HG03135 (cell line): ENCODE measurements around the gene SPRR2E.
"Not testable (repeated sequence)": the region's sequence is repeated elsewhere in the genome, so short reads cannot be mapped to it uniquely, and the experiment has no call there.

Experiments
- ATAC-seq: cut with Tn5 transposase; IDR thresholded peaks from one replicate; pipeline ENCODE4 v1.9.1; 2021; ENCODE audit warnings: mild to moderate bottlenecking, moderate library complexity; ENCODE audit not compliant: unreplicated experiment

The SPRR2E gene

DNA sequence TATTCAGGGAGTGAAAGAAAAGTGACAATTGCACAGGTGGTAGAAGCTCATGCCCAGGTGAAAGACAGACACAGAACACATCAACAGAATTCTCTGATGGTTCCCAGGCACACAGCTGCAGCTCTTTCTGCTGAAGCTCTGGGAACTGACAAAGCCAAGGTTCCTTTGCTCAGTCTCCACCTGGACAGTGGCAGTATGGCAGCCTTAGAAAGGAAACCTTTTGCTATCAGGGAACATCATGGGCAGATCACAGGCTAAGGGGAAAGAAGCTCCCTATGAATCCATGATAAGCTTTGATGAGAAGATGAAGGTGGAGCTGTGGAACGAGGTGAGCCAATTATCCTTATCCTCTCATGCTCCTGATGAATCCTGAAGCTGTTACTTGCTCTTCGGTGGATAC is 24.1 kb downstream of the SPRR2E start:
- ATAC-seq: no peak

GRCh38 chr1:153058826-153059784 is 35.2 kb downstream of the SPRR2E start:
- no peak for ATAC-seq

- no peak for ATAC-seq
These were observed 36.2 kb downstream of the SPRR2E start for GRCh38 chr1:153058154-153058553.

DNA sequence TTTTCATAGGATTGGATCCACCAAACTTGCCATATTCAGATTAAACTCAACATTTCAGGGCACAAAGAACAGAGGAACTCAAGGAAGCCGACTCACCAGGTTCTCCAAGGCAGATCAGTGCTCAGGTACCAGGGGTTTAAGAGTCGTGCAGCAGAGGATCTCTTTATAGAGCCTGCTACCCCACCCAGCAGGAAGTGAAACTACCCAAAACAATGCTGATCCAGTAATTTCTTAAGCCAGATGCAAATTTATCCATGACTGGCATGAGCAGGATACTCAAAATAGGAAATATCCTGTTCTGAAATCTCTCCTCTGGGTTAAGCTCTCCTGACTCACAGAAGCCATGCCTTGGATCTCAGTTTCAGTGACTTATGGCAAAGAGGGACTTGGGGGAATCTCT is 37.0 kb downstream of the SPRR2E start, which contains the start of gene SPRR2A:
SPRR2A (minus strand) TSS at position 138 of the 400 bp plus-strand sequence. CDS start 777 bp downstream, outside the sequence.
- no peak for ATAC-seq

DNA sequence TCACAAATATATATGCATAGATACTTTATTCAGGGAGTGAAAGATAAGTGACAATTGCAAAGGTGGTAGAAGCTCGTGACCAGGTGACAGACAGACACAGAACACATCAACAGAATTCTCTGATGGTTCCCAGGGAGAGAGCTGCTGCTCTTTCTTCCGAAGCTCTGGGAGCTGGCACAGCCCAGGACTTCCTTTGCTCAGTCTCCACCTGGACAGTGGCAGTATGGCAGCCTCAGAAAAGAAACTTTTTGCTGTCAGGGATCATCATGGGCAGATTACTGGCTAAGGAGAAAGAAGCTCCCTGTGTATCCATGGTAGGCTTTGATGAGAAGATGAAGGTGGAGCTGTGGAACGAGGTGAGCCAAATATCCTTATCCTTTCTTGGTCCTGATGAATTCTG is 38.2 kb downstream of the SPRR2E start:
- not testable (repeated sequence) for ATAC-seq

DNA sequence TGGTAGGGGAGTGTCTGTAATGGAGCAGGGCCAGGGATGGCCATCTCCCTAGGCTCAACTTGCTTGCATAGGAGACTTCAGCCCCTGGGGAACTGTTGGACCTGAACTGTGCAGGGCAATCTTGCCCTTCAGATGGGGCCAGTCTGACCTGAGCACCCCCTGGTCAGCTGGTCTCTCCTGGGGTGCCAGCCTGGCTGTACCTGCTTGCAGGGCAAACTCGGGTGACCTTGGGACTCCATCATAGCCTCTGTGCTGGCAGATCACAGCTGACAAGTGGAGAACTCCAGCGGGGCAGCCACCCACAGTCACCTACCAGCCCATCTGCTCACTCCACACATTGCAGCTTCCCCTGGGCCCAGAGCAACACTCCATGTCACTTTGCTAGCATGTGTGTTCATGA is 45.1 kb downstream of the SPRR2E start:
- no peak for ATAC-seq
